HG03095 (cell line): ENCODE measurements around the gene SCD5.

Experiments used
- ATAC-seq: cut with Tn5 transposase; IDR thresholded peaks from one replicate; pipeline ENCODE4 v1.9.1; 2021; ENCODE audit warnings: moderate library complexity; ENCODE audit not compliant: unreplicated experiment

SCD5 gene

DNA sequence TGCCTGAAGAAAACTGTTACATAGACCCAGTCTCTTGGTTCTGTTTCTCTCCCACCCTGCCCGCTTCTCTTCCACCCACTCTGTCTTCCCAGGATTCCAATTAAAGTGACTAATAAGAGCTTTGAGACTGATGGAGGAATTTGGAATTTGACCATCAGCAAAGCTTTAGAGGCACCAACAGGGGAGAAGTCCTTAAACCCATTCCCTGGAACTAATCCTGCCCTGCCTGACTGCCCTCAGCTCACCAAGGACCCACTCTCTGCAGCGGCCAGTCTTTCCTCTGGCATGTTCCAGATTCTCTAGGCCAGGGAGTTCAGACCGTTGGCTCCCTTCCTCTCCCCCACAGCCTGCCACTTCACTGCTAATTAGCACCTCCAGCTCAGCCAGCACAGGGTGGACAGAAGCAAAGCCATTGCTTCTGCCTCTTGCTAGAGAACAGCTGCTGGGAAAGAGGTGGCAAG is 23.9 kb downstream of the SCD5 start:
- no peak for ATAC-seq

DNA sequence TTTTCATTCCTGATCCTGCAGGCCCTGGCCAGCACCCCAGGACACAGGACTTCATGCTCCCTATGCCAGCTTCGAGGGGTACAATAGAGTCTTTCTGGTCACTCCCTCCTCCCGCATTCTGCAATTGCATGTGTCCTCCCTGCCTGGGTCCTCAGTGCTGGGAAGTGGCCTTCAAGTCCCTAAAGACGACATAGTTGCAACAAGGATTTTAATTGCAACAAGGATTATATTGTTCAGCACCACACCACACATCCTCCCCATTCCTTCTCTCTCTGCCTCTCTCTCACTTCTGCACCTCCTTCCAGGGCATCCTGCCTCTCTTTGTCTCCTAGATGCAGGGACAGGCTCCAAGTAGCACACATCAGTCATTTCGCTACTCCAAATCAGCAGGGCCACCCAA is 25.5 kb downstream of the SCD5 start:
- ATAC-seq, result no peak

DNA sequence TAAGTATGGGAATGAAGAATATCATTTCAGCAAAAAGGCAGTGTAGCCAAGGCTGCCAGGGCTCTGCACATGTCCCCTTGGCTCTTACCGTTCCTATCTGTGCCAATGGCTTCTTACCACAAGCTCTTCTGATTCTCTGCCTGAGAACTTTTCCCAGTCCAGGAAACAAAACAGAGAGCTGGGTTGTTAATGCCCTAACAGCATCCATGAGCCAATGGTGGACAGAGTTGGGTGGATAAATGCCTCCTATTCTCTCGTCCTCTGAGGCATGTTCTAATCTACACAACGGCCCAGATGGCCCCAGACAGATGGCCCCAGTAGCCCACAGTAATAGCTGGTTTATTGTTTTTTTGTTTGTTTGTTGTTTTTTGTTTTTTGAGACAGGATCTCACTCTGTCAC is 28.0 kb downstream of the SCD5 start:
- no peak for ATAC-seq

DNA sequence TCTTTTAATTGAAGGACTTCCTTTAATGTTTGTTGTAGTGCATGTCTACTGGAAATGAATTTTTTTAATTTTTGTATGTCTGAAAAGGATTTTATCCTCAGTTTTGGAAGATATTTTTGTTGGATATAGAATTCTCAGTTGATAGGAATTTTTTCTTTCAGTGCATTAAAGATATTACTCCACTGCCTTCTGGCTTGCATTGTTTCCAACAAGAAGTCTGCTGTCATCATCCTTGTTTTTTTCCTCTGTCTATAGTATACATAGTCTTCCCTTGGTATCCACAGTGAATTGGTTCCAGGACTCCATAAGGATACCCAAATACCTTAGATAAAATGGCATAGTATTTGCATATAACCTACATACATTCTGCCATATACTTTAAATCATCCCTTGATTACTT is 33.5 kb downstream of the SCD5 start:
- no peak for ATAC-seq

DNA sequence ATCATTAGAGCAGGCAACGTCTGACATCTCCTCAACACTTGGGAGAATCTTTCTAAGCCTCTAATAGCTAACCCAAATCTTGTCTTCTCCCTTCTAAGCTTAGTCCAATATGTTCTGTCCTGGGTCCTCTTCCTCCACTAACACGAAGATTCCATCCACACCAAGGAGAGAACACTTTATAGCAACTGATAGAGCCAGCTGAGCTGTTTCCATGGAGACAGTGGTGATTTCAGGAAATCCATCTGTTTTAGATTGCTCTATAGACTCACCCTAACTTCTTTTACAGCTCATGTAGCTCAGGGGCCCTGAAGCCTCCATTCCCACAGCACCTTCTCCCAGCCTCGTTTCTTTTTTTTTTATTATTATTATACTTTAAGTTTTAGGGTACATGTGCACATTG is 37.4 kb downstream of the SCD5 start:
- ATAC-seq, result no peak

DNA sequence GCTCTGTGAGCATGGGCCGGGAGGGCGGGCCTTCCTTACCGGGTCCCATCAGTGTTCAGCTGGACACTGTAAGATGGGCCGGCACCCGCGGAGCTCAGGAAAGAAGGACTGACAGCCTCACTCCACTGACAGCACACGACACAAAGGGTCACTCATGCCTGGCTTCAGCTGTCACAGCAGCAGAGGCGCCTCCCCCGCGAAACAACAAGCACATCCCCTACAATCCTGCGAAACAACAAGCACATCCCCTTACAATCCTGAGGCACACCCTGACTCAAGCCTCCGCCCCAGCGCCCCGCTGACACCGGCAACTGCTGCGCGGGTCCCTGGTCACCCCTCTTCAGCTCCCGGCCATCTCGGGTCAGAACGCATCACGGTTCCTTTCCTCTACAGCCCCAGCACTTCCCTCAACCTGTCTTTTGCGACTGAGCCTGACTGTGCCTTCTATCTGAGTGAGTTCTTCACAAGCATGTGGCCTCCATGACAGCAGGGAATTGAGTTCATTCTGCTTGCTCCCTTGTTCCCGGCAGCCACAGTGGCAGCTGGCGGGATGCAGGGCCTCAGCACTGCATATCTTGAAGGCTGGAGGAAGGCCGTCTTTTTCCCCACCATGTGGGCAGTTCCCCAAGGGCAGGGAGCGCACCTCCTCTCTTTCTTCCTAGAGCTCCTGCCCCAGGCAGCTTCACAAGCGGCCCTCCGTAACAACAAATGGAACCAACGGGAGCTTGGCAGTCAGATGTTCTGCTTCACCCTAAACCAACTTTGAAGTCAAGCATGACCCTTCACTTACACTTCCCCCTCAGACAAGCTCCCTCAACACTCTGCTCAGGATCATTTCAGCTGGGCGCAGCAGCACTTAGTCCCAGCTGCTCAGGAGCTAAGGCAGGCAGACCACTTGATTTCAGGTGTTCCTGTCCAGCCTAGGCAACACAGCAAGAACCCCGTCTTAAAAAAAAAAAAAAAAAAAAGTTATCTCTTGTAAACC is 39.6 kb downstream of the SCD5 start:
- no peak for ATAC-seq

DNA sequence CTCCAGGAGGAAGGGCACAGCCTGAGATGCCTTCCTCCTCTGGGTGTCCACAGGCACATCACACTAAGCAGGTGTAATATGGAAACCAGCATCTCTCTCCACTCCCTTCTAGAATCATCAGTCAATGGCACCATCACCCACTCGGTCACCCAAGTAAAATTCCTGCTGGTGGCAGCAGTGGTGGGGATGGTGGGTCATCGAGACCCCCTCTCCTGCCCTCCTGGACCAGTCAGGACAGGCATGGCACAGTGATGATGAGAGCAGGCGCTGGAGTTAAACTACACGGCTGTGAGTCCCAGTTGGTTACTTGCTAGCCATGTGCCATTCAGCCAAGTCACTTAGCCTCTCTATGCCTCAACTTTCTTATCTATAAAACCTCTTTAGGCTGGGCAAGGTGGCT is 42.5 kb downstream of the SCD5 start:
- ATAC-seq, result no peak

DNA sequence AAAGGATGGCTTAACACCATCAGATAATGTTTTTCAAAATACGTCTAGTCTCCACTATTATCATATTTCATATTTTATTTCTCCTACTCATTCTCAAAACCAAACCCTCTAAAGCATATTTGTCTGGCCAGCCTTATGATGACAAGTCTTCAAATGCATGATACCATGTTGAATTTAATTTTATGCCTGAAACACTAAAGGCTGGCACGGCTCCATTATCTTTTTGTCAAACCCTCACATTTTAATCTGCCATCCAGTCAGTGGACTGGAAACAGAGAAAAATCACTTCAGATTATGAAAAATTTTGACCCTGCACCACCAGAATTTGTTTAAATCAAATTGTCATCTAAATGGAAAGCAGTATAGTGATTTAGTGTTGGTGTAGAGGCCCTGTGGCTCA is 42.9 kb downstream of the SCD5 start:
- ATAC-seq, result no peak

DNA sequence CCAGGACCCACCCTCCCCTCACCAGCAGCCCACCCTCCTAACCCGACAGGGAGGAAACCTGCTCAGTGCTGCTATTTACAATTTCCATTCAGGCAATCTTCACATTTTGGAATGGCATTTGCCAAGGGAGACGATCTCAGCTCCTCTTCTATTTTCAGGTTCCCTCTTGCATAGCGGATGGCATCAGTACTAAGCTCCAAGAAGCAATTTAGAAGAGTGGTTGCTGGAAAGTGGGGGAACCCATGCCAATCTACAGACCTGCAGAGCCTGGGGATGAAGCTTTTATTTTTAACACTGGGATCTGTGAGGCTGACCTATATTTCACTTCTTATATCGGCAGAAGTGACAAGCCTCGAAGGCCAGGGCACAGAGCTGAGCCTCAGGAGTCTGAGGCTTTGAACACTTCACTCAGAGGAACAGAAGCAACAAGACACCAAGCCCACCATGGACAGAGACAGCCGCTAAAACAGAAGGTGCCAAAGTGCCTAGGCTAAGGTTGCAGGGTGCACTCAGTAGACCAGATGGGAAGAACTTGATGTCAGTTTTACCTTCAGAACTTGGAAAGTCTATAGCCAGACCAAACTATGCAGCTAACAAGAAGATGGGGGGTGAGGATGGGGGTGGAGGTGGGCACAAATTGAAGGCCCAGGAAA is 44.0 kb downstream of the SCD5 start:
- ATAC-seq, result no peak

DNA sequence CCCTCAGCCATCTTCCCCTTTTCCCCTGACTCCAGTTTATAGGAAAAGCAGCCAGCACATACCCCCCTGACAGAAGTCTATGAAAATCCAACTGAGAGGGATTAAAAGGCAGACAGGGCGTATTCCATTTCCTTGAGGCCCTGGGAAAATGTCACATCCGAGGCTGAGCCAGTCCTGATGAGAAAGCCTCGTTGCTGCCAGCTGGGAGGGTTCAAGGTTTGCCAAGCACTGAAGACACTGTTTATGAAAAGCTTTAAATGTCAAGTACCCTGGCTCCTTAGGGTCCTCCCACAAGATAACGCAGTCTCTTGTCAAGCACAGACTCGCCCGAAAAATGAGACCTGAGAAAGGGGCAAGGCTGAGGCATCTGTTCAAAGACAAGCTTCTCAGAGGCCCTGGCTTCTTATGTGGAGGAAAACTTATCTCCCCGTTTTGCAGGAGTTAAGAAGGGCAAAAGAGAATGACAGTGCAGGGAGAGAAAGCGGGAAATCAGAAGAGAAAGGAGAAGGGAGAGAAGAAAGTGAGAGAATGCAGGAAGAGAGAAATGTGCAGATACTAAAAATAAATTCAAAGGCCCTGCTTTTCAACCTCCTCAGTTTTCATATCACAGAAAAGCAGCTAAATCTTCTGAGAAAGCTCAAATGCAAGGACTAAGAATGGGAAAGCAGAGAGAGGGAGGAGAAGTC is 44.7 kb downstream of the SCD5 start:
- no peak for ATAC-seq

DNA sequence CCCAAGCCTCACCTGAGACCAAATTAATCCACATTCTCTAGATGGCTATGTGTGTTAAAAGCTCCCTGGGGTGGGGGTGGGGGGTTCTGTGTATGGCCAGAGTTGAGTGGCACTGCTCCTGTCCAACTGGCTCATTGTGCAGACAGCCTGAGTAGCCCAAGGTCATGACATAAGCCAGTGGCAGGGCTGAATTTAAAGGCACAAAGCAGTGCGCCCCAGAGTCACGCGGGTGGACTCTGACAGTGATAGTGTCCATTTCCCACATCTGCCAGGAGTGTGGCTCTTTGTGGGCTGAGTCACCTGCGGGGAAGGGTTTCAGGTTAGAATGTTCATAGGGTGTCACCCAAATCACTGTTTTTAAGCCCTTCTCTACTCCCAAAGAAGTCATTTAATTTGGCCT is 45.4 kb downstream of the SCD5 start:
- no peak for ATAC-seq

DNA sequence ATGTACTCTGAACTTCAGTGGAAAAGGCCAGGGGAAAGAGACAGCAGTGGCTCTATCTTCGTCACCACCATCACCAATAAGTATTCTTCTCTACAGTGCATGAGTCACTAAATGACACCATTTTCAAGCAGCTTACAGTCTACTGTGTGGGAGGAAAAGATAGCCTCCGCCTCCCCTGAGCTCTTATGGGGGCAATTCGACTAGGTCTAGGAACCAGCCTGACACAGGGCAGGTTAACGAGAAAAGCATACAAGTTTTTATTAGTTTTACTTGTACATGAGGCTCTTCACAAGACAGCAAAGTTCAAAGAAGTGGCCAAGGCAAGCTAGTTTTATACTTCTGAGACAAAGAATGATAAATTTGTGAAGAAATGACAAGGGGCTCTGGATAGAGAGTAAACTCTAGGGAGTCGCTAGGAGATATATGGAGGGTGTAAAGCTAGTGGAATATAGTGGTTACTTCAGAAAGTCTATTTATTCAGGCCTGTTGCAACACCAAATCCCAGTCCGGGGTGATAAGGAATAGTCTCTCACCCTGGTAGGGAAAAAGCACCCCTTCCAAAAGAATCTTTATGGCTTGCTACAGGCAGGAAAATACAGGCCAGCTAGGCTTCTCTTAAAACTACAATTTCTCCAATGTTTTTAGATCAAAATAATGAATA is 49.7 kb downstream of the SCD5 start:
- no peak for ATAC-seq

DNA sequence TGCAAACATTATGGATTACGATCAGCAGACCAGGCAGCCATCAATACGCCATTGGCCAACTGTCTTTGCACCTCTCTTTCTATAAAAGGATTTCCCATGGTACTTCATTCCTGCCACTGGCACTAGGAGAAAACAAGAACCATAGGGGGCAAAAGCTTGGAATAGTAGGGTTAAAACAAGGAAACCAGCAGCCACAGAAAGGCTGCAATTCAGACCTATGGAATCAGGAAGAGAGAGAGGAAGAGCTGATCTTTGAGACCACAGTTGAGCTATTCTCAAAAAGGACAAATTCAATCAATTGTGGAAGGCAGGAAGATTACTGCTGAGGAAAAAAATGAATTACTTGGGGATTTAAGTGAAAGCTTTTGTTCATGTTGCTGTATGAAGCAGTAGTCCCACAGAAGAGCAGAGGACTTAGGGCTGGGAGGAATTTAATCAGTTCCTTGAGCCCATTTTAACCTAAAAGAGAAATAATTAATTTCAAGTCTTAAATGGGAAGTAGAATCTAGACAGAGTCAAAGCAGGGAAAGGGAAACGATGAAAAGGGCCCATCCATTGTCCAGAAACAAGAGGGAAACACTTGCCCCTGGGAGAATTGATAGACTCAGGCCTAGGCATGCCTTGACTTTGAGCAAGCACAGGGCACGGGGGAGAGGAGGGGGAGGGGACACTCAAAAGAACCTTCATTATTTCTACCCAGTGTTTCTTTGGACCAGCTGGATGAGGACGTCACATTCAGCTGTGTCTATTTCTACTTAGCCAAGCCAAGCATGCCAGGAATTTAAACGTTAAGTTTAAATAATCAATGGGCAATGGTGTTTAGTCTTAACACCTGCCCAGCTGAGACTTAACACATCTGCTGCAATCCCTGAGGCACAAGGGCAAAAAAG is 50.7 kb downstream of the SCD5 start:
- no peak for ATAC-seq

DNA sequence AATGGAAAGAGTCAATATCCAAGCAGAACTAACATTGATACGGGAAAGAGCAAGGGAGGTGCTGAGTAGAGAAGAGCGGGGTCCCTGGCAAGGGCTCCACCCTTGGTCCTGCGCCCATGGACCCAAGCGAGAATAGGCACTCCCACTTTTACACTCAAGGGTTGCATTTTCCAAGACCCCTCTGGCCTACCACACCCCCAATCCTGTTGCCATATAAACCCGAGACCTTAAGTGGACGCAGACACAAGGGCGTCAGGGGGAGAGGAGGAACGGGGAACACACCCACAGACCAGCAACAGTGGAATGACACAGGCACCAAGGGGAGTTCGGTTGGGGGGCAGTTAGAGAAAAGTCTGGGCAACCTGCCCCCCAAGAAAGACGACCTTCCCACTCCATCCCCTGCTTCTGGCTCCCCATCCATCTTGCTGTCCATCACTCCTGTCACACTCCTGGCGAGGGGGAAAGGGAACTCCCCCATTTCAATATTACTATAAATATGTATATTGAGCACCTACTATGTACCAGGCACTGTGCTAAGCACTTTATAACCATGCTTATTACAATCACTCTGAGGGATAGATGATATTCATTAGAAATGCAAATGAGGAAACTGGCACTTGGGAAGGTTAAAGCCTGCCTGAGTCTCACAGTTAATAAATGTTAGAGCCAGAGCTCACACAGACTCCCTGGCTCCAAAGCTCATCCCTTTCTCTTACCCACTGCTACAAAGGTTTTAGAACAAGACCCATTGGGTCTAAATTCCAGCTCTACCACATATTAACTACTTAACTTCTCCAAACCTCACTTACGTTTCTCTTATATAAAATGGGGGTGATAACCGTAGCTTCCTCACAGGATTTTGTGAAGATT is 51.7 kb downstream of the SCD5 start:
- ATAC-seq, result no peak

DNA sequence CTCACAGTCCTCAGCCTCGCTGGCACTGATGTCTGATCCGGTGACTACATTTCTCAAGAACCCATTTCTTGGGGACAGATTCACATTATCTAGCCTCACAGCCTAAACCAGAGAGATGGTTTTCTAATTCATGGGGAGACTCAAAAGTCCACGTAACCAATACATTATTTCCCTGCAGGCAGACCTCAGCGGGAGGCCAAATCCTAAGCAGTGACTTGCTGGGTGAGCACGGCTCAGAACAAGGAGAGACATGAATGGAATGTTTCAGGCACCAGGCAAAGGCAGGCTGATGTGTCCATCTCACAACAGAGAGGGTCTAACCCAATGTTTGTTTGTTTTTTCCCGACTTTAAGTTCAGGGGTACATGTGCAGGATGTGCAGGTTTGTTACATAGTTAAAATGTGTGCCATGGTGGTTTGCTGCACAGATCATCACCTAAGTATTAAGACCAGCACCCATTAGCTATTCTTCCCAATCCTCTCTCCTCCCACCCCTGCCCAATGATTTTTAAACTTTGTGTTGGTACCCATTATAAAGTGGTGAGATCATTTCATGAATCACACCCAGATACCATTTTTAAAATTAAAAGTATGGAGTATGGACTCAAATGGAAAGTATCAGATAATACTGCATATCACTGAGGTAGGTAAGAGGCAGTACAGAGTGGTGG is 53.3 kb downstream of the SCD5 start:
- no peak for ATAC-seq

DNA sequence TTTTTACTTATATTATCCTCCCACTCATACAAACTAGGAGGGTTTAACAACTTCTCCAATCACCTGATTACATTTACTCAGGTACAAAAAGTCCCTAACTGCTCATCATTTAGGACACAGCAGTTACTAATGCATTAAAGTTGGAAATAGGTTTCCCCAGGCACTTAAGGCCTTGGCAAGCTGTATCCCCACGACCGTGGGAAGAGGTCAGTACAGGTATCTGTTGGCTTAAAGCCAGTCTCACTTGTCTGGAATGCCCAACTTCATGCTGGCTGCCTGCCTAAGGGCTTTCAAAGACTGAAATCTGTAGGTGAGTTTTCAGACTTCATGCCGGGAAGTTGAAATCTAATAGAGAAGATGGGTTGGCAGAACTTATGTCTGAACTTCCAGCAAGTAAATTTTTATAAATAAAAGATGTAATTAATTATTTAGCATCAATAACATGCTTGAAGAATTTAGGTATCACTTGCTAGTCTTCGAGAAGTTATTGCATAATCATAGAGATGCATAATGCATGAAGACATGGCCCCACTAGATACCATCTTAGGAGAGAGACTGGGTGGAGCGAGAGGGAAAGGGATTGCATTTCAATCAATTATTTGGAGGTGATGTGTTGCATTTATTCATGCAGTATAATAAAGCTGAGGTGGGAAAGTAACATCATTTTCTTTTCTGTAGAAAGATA is 54.2 kb downstream of the SCD5 start:
- no peak for ATAC-seq

DNA sequence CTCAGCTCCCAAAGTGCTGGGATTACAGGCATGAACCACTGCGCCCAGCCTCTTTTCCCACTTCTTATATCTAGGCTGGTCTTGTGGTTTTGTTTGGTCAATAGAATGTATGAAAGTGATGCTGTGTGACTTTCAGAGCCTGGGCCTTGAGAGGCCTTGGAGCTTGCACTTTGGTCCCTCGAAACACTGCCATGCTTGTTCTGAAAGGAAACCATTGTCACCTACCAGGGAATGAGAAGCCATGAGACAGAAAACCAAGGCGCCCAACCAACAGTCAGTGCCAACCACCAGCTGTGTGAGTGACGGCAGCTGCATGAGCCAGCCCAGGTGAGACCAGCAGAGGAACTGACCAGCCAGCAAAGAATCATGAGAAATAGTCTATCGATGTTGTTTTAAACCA is 57.4 kb downstream of the SCD5 start:
- no peak for ATAC-seq
